Measurements from ENCODE around the gene DTD1. TPM values are rescaled to one million over a fixed set of nuclear protein-coding genes. Genes with fewer than 3 reads are reported as not detected.

The DTD1 gene
- total RNA-seq, 1 donor from 2014 or later, result 38.1 TPM

DNA sequence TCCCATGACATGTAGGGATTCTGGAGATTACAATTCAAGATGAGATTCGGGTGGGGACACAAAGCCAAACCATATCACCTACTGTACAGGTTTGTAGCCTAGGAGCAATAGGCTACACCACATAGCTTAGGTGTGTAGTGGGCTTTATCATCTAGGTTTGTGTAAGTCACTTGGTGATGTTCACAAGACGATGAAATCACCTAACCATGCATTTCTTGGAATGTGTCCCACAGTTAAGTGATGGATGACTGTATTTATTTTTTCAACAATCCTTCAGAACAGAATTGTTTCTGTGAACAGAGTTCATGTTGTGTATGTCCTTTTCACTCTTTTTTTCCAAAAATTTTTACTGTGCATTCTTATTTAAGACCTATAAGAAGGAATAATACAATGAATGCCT lies 76.1 kb downstream of the DTD1 start:
- H3K36me3 ChIP-seq (ENCODE audit: insufficient read depth, low read length), result no peaks in the 10 kb centered on the region
- Mint-ChIP-seq H3K27me3 (ENCODE audit: low read depth, unreplicated experiment) (no peaks in the 10 kb centered on the region), H3K27ac (ENCODE audit: unreplicated experiment) (no peak overlapping the region), H3K36me3 (ENCODE audit: low read depth, unreplicated experiment) (no peaks in the 10 kb centered on the region), H3K4me1 (ENCODE audit: low read depth, unreplicated experiment) (no peaks in the 10 kb centered on the region), H3K9me3 (ENCODE audit: unreplicated experiment) (no peaks in the 10 kb centered on the region), H3K4me3 (ENCODE audit: unreplicated experiment) (no peak overlapping the region)
- no peaks in the 10 kb centered on the region for H3K4me1 ChIP-seq (ENCODE audit: insufficient read depth, low read length)
- FAIRE-seq (no peak), DNase-seq (ENCODE audit: low read depth) (peak; percentile 41)
- no peak overlapping the region for H2AFZ ChIP-seq (ENCODE audit: low read depth, low read length)
- no peaks in the 10 kb centered on the region for H3K9me3 ChIP-seq (ENCODE audit: insufficient read depth, low read depth, low read length)
- H3K4me2 ChIP-seq (ENCODE audit: low read length), result no peak overlapping the region
- peaks cover 4% of the 10 kb centered on the region for H4K20me1 ChIP-seq (ENCODE audit: insufficient read depth, low read length)
- H3K27ac ChIP-seq (ENCODE audit: low read depth, low read length), result no peak overlapping the region
- H3K4me3 ChIP-seq (ENCODE audit: insufficient read depth, low read depth, low read length), result no peak overlapping the region
- H3K79me2 ChIP-seq (ENCODE audit: insufficient read depth, low read length), result peaks cover 3% of the 10 kb centered on the region
- no peaks in the 10 kb centered on the region for H3K27me3 ChIP-seq (ENCODE audit: insufficient read depth, low read length)
- TF ChIP-seq, protein P1, sequence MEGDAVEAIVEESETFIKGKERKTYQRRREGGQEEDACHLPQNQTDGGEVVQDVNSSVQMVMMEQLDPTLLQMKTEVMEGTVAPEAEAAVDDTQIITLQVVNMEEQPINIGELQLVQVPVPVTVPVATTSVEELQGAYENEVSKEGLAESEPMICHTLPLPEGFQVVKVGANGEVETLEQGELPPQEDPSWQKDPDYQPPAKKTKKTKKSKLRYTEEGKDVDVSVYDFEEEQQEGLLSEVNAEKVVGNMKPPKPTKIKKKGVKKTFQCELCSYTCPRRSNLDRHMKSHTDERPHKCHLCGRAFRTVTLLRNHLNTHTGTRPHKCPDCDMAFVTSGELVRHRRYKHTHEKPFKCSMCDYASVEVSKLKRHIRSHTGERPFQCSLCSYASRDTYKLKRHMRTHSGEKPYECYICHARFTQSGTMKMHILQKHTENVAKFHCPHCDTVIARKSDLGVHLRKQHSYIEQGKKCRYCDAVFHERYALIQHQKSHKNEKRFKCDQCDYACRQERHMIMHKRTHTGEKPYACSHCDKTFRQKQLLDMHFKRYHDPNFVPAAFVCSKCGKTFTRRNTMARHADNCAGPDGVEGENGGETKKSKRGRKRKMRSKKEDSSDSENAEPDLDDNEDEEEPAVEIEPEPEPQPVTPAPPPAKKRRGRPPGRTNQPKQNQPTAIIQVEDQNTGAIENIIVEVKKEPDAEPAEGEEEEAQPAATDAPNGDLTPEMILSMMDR (IDR thresholded peaks at IDR 0.05; ENCODE audit: insufficient read depth, low read depth, low read length), result no peak
- TF ChIP-seq EZH2 (IDR thresholded peaks at IDR 0.05; ENCODE audit: insufficient read depth, low read length), result no peak
- no peak overlapping the region for H3K9ac ChIP-seq (ENCODE audit: low read length)

DNA sequence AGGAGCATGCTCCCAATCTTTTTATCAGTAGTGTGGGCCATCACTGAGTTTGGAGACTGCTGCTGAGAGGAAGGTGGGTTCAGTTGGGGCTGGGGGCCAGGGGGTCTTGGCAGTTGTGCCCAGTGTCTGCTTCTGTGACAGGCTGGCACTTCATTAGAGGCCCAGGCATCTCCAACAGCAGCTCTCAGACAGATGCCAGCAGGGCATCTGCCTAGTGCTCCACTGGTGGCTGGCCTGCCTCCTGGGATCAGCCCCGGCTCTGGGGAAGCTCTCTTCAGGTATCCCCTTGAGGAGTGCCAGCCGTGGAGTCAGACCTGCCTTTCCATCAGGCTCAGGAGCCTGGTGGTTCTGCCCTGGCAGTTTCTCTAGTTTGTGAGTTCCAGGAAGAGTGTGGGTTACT lies 77.3 kb downstream of the DTD1 start:
- Histone ChIP-seq H3K9me3 (ENCODE audit: insufficient read depth, low read depth, low read length) (no peaks in the 10 kb centered on the region), H3K36me3 (ENCODE audit: insufficient read depth, low read length) (no peaks in the 10 kb centered on the region), H3K4me2 (ENCODE audit: low read length) (no peak overlapping the region), H3K27ac (ENCODE audit: low read depth, low read length) (no peak overlapping the region), H4K20me1 (ENCODE audit: insufficient read depth, low read length) (peaks cover 4% of the 10 kb centered on the region), H3K9ac (ENCODE audit: low read length) (no peak overlapping the region), H2AFZ (ENCODE audit: low read depth, low read length) (no peak overlapping the region), H3K79me2 (ENCODE audit: insufficient read depth, low read length) (peaks cover 3% of the 10 kb centered on the region), H3K27me3 (ENCODE audit: insufficient read depth, low read length) (no peaks in the 10 kb centered on the region), H3K4me1 (ENCODE audit: insufficient read depth, low read length) (peaks cover 2% of the 10 kb centered on the region), H3K4me3 (ENCODE audit: insufficient read depth, low read depth, low read length) (no peak overlapping the region)
- TF ChIP-seq, protein P1 (IDR thresholded peaks at IDR 0.05; ENCODE audit: insufficient read depth, low read depth, low read length), result no peak
- no peak for TF ChIP-seq EZH2 (IDR thresholded peaks at IDR 0.05; ENCODE audit: insufficient read depth, low read length)
- H3K4me3 Mint-ChIP-seq (ENCODE audit: unreplicated experiment), result no peak overlapping the region
- no peaks in the 10 kb centered on the region for H3K9me3 Mint-ChIP-seq (ENCODE audit: unreplicated experiment)
- peaks cover 3% of the 10 kb centered on the region for H3K36me3 Mint-ChIP-seq (ENCODE audit: low read depth, unreplicated experiment)
- H3K4me1 Mint-ChIP-seq (ENCODE audit: low read depth, unreplicated experiment), result peaks cover 7% of the 10 kb centered on the region
- H3K27ac Mint-ChIP-seq (ENCODE audit: unreplicated experiment), result no peak overlapping the region
- no peak for FAIRE-seq
- H3K27me3 Mint-ChIP-seq (ENCODE audit: low read depth, unreplicated experiment), result no peaks in the 10 kb centered on the region
- DNase-seq (ENCODE audit: low read depth), result no peak

DNA sequence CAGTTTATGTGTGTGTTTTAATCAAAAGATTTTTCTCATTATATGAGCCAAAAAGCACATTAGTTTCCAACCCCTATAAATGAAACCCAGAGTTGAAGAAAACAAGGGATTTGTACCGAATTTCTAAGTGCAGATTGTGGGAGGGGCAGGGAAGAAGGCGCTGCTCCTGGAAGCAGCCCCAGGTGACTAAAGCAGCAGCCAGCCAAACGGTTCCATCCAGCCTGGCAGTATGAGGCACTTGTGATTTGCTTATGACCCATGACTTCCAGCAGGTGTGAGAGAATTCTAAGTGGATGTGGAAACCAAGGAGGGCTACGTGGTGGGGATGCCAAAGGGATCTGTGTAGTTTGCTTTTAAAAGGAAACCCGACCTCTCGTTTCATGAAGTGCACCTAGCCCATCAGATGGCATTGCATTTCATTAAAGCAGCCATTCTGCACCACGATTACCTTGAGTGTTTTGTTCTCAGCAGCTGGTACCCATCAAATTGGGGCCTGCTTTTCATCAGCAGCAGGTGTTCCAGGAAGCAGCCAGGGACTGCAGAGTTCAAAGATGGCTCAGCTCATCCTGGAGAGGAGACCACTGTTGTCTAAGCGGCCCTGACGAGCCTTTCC lies 79.1 kb downstream of the DTD1 start:
- peaks cover 7% of the 10 kb centered on the region for H3K4me1 Mint-ChIP-seq (ENCODE audit: low read depth, unreplicated experiment)
- DNase-seq (ENCODE audit: low read depth), result no peak
- FAIRE-seq, result no peak
- no peaks in the 10 kb centered on the region for H3K9me3 Mint-ChIP-seq (ENCODE audit: unreplicated experiment)
- no peak for TF ChIP-seq EZH2 (IDR thresholded peaks at IDR 0.05; ENCODE audit: insufficient read depth, low read length)
- TF ChIP-seq, protein P1 (IDR thresholded peaks at IDR 0.05; ENCODE audit: insufficient read depth, low read depth, low read length), result no peak
- H3K4me1 ChIP-seq (ENCODE audit: insufficient read depth, low read length), result peaks cover 2% of the 10 kb centered on the region
- no peak overlapping the region for H3K4me3 ChIP-seq (ENCODE audit: insufficient read depth, low read depth, low read length)
- no peaks in the 10 kb centered on the region for H3K27me3 Mint-ChIP-seq (ENCODE audit: low read depth, unreplicated experiment)
- no peak overlapping the region for H3K27ac Mint-ChIP-seq (ENCODE audit: unreplicated experiment)
- no peaks in the 10 kb centered on the region for H3K36me3 ChIP-seq (ENCODE audit: insufficient read depth, low read length)
- H3K9me3 ChIP-seq (ENCODE audit: insufficient read depth, low read depth, low read length), result no peaks in the 10 kb centered on the region
- H3K79me2 ChIP-seq (ENCODE audit: insufficient read depth, low read length), result peaks cover 3% of the 10 kb centered on the region
- H3K36me3 Mint-ChIP-seq (ENCODE audit: low read depth, unreplicated experiment), result peaks cover 3% of the 10 kb centered on the region
- H3K27ac ChIP-seq (ENCODE audit: low read depth, low read length), result no peak overlapping the region
- peaks cover 4% of the 10 kb centered on the region for H4K20me1 ChIP-seq (ENCODE audit: insufficient read depth, low read length)
- no peak overlapping the region for H2AFZ ChIP-seq (ENCODE audit: low read depth, low read length)
- H3K4me3 Mint-ChIP-seq (ENCODE audit: unreplicated experiment), result no peak overlapping the region
- no peak overlapping the region for H3K4me2 ChIP-seq (ENCODE audit: low read length)
- H3K27me3 ChIP-seq (ENCODE audit: insufficient read depth, low read length), result no peaks in the 10 kb centered on the region
- H3K9ac ChIP-seq (ENCODE audit: low read length), result no peak overlapping the region

All from astrocyte (in vitro differentiated cells and primary cell).